Measurements from ENCODE around the gene PTPN7.

- TF ChIP-seq, protein P1, sequence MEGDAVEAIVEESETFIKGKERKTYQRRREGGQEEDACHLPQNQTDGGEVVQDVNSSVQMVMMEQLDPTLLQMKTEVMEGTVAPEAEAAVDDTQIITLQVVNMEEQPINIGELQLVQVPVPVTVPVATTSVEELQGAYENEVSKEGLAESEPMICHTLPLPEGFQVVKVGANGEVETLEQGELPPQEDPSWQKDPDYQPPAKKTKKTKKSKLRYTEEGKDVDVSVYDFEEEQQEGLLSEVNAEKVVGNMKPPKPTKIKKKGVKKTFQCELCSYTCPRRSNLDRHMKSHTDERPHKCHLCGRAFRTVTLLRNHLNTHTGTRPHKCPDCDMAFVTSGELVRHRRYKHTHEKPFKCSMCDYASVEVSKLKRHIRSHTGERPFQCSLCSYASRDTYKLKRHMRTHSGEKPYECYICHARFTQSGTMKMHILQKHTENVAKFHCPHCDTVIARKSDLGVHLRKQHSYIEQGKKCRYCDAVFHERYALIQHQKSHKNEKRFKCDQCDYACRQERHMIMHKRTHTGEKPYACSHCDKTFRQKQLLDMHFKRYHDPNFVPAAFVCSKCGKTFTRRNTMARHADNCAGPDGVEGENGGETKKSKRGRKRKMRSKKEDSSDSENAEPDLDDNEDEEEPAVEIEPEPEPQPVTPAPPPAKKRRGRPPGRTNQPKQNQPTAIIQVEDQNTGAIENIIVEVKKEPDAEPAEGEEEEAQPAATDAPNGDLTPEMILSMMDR (IDR thresholded peaks at IDR 0.05), result no peak
- TF ChIP-seq EP300 (IDR thresholded peaks at IDR 0.05) (no peak), POLR2A (IDR thresholded peaks at IDR 0.05) (no peak)
Observed at GRCh38 chr1:202199040-202199889, 38.9 kb upstream of the PTPN7 start.
